Measurements from ENCODE around the gene ZNF416.
A peak's percentile ranks its signal among the peaks of the same experiment; 100 is the strongest.

ZNF416 gene

DNA sequence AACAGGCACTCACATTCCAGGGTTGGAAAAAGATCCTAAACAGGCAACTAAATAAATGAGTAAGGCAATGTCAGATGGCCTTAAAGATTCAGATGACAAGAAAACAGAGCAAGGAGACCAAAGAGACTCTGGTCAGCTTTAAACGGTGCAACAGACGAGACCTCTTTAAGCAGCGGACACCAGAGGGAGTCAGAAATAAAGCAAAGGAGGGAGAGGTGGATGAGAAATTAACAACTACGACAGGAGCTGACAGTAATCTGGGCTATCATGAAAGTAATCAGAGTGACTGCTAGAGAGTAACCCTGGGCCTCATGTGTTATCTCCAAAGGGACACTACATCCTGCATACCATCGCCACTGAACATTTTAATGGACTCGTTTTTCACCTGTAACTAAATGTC lies 20.2 kb downstream of the ZNF416 start:
- H3K36me3 ChIP-seq (ENCODE audit: control insufficient read depth, insufficient read depth, low read length), result peaks cover 11% of the 10 kb centered on the region
- no peaks in the 10 kb centered on the region for H3K27me3 ChIP-seq (replicated peaks; ENCODE audit: control insufficient read depth, insufficient read depth, low read length)
- DNase-seq (ENCODE audit: extremely low read depth, insufficient read length), result no peak
- TF ChIP-seq, protein P1, sequence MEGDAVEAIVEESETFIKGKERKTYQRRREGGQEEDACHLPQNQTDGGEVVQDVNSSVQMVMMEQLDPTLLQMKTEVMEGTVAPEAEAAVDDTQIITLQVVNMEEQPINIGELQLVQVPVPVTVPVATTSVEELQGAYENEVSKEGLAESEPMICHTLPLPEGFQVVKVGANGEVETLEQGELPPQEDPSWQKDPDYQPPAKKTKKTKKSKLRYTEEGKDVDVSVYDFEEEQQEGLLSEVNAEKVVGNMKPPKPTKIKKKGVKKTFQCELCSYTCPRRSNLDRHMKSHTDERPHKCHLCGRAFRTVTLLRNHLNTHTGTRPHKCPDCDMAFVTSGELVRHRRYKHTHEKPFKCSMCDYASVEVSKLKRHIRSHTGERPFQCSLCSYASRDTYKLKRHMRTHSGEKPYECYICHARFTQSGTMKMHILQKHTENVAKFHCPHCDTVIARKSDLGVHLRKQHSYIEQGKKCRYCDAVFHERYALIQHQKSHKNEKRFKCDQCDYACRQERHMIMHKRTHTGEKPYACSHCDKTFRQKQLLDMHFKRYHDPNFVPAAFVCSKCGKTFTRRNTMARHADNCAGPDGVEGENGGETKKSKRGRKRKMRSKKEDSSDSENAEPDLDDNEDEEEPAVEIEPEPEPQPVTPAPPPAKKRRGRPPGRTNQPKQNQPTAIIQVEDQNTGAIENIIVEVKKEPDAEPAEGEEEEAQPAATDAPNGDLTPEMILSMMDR (IDR thresholded peaks at IDR 0.05; ENCODE audit: insufficient read depth, low read length, poor library complexity, severe bottlenecking), result no peak
- H3K4me3 ChIP-seq (replicated peaks; ENCODE audit: low read depth, low read length), result peak overlapping the region; percentile 94

DNA sequence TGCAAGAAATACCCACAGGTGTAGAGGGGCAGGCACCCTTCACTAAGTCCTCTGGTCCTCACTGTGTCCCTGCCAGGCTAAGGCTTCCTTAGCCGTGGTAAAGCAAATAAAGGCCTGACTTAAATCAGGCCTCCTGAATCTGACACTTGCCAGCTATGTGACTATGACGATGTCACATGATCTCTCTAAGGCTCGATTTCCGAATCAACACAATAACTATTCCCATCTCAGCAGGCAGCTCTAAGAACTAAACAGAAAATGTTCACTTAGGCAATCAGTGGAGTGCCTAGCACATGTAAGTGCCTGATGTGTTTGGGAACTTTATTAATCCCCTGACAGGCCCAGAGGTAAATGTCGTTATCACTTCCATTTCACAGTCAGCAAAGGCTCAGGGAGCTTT lies 21.1 kb downstream of the ZNF416 start:
- Histone ChIP-seq H3K27me3 (replicated peaks; ENCODE audit: control insufficient read depth, insufficient read depth, low read length) (no peaks in the 10 kb centered on the region), H3K4me3 (replicated peaks; ENCODE audit: low read depth, low read length) (no peak overlapping the region), H3K36me3 (ENCODE audit: control insufficient read depth, insufficient read depth, low read length) (peaks cover 11% of the 10 kb centered on the region)
- DNase-seq (ENCODE audit: extremely low read depth, insufficient read length), result no peak
- TF ChIP-seq, protein P1 (IDR thresholded peaks at IDR 0.05; ENCODE audit: insufficient read depth, low read length, poor library complexity, severe bottlenecking), result no peak

DNA sequence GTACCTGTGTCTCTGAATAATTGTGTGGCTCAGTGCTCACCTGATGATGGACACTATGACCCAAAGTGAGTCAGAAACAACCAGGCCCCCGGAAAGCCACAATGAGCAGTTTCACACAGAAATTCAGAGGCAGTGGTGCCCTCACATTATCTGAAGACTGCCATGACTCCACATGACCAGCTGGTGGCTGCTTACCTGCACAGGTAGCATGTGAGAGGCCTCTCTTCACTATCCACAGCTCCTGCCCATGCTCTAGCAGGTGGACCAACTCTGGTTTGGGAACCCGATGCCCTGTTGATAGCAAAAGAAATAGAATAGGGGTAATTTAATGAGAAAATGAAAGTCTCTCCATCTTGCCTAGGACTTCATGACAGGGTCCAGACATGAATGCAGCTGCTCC lies 26.3 kb downstream of the ZNF416 start:
- no peak for DNase-seq (ENCODE audit: extremely low read depth, insufficient read length)
- Histone ChIP-seq H3K27me3 (replicated peaks; ENCODE audit: control insufficient read depth, insufficient read depth, low read length) (no peaks in the 10 kb centered on the region), H3K4me3 (replicated peaks; ENCODE audit: low read depth, low read length) (no peak overlapping the region), H3K36me3 (ENCODE audit: control insufficient read depth, insufficient read depth, low read length) (peaks cover 33% of the 10 kb centered on the region)
- TF ChIP-seq, protein P1 (IDR thresholded peaks at IDR 0.05; ENCODE audit: insufficient read depth, low read length, poor library complexity, severe bottlenecking), result no peak

DNA sequence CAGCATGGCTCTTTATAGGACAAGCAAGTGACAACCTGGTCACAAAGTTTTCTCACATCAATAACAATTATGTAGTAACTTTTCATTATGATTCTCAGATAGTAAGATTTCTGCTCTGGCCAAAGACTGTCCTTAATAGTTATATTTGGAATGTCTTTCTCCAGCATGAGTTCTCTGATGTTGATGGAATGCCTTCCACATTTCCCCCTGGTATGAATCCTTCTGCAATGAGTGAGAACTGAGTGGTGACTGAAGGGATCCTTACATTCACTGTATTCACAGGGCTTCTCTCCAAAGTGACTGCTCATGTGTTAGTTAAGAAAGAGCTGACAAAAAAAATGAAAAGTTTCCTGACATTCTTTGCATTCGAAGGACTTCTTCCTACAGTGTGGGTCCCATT lies 32.2 kb downstream of the ZNF416 start:
- Histone ChIP-seq H3K27me3 (replicated peaks; ENCODE audit: control insufficient read depth, insufficient read depth, low read length) (no peaks in the 10 kb centered on the region), H3K36me3 (ENCODE audit: control insufficient read depth, insufficient read depth, low read length) (peaks cover 28% of the 10 kb centered on the region), H3K4me3 (replicated peaks; ENCODE audit: low read depth, low read length) (no peak overlapping the region)
- DNase-seq (ENCODE audit: extremely low read depth, insufficient read length), result no peak
- TF ChIP-seq, protein P1 (IDR thresholded peaks at IDR 0.05; ENCODE audit: insufficient read depth, low read length, poor library complexity, severe bottlenecking), result no peak

DNA sequence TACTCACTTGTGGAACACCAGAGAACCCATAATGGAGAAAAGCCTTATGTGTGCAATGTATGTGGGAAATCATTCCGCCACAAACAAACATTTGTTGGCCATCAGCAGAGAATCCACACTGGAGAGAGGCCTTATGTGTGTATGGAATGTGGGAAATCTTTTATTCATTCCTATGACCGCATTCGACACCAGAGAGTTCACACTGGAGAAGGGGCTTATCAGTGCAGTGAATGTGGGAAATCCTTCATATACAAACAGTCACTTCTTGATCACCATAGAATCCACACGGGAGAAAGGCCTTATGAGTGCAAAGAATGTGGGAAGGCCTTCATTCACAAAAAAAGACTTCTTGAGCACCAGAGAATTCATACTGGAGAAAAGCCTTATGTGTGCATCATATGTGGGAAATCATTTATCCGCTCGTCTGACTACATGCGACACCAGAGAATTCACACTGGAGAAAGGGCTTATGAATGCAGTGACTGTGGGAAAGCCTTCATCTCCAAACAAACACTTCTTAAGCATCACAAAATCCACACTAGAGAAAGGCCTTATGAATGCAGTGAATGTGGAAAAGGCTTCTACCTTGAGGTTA lies 40.7 kb downstream of the ZNF416 start:
- Histone ChIP-seq H3K36me3 (ENCODE audit: control insufficient read depth, insufficient read depth, low read length) (peaks cover 17% of the 10 kb centered on the region), H3K27me3 (replicated peaks; ENCODE audit: control insufficient read depth, insufficient read depth, low read length) (no peaks in the 10 kb centered on the region), H3K4me3 (replicated peaks; ENCODE audit: low read depth, low read length) (no peak overlapping the region)
- TF ChIP-seq, protein P1 (IDR thresholded peaks at IDR 0.05; ENCODE audit: insufficient read depth, low read length, poor library complexity, severe bottlenecking), result no peak
- no peak for DNase-seq (ENCODE audit: extremely low read depth, insufficient read length)

Measured in GM06990 (cell line).